Naive thymus-derived CD4-positive, alpha-beta T cell (primary cell): ENCODE measurements around the gene ZSCAN29. TPM values are rescaled to one million over a fixed set of nuclear protein-coding genes. Genes with fewer than 3 reads are reported as not detected.

Experiments
- ATAC-seq: fragments of 150-1000 bp; cut with Tn5 transposase; 2 replicates; pipeline ENCODE4 v1.10.0; 2021; ENCODE audit warnings: mild to moderate bottlenecking, moderate library complexity
- CTCF ChIA-PET: fragments of 350-600 bp; sonication (Branson Sonifier 250); formaldehyde crosslinking; loops from one replicate; lab custom pipeline; 2021; ENCODE audit warnings: antibody characterized with exemption; lab: Charles Lee
- POLR2A ChIA-PET: fragments of 350-600 bp; sonication (Branson Sonifier 250); formaldehyde crosslinking; loops from one replicate; lab custom pipeline; 2021; ENCODE audit warnings: antibody characterized with exemption, inconsistent platforms; lab: Charles Lee
- DNase-seq, 9 donors: peaks; one replicate each; pipeline versions ENCODE4 v3.0.0 to v3.0.0-alpha.2; 2020 to 2022; ENCODE audit warnings: mixed read lengths in 1 of 9
- H3K27ac ChIP-seq: one replicate; pipeline ENCODE4 v1.7.0; 2013; ENCODE audit warnings: mild to moderate bottlenecking, low read depth, low read length, moderate library complexity
- H3K27me3 ChIP-seq, 2 donors: one replicate each; pipeline ENCODE4 v1.7.0; 2013; ENCODE audit warnings: low read length in 2 of 2, mild to moderate bottlenecking in 2 of 2, moderate library complexity in 2 of 2; ENCODE audit not compliant: control insufficient read depth in 2 of 2, insufficient read depth in 2 of 2
- H3K36me3 ChIP-seq, 3 experiments: 1 replicate in 2 of 3; 2 replicates in 1 of 3; pipeline ENCODE4 v1.7.0; 2013; ENCODE audit warnings: low read length in 3 of 3, mild to moderate bottlenecking in 3 of 3, moderate library complexity in 1 of 3; ENCODE audit not compliant: insufficient read depth in 3 of 3, control insufficient read depth in 2 of 3
- H3K4me1 ChIP-seq, 2 donors: one replicate each; pipeline ENCODE4 v1.7.0; 2013; ENCODE audit warnings: low read length in 2 of 2, mild to moderate bottlenecking in 2 of 2, moderate library complexity in 1 of 2; ENCODE audit not compliant: control insufficient read depth in 2 of 2, insufficient read depth in 2 of 2
- H3K4me3 ChIP-seq: 2 replicates; pipeline ENCODE4 v1.7.0; 2013; ENCODE audit warnings: mild to moderate bottlenecking, low read length
- H3K9me3 ChIP-seq, 3 experiments: 1 replicate in 2 of 3; 2 replicates in 1 of 3; pipeline ENCODE4 v1.7.0; 2013; ENCODE audit warnings: low read length in 3 of 3; ENCODE audit not compliant: control insufficient read depth in 2 of 3
- H3K27ac Mint-ChIP-seq, 9 donors: one replicate each; pipeline ENCODE4 v1.8.0; 2020 to 2022; ENCODE audit warnings: mixed read lengths in 9 of 9, mild to moderate bottlenecking in 8 of 9, moderate library complexity in 5 of 9, inconsistent platforms in 2 of 9
- H3K27me3 Mint-ChIP-seq, 5 donors: one replicate each; pipeline ENCODE4 v1.8.0; 2021 to 2022; ENCODE audit warnings: mixed read lengths in 5 of 5, mild to moderate bottlenecking in 1 of 5
- H3K36me3 Mint-ChIP-seq, 5 donors: one replicate each; pipeline ENCODE4 v1.8.0; 2020 to 2022; ENCODE audit warnings: mixed read lengths in 5 of 5, mild to moderate bottlenecking in 3 of 5, inconsistent platforms in 1 of 5
- H3K4me1 Mint-ChIP-seq, 7 donors: one replicate each; pipeline ENCODE4 v1.8.0; 2020 to 2022; ENCODE audit warnings: mixed read lengths in 7 of 7, mild to moderate bottlenecking in 3 of 7, inconsistent platforms in 1 of 7
- H3K4me3 Mint-ChIP-seq, 10 donors: one replicate each; pipeline ENCODE4 v1.8.0; 2020 to 2022; ENCODE audit warnings: mild to moderate bottlenecking in 10 of 10, mixed read lengths in 10 of 10, moderate library complexity in 6 of 10, inconsistent platforms in 2 of 10
- H3K9me3 Mint-ChIP-seq, 11 donors: one replicate each; pipeline ENCODE4 v1.8.0; 2020 to 2022; ENCODE audit warnings: mixed read lengths in 11 of 11, mild to moderate bottlenecking in 4 of 11, inconsistent platforms in 1 of 11, moderate library complexity in 1 of 11
- intact Hi-C, 2 donors: fragments of 100-400 bp; cut with micrococcal nuclease; formaldehyde crosslinking; loops; one replicate each; pipeline ENCODE4 v1.15.1; 2023
- polyA plus RNA-seq, 2 donors: library from polyadenylated mRNA; unstranded; fragments of 300-500 nt; fragmentation: Illumina TruSeq; gene quantifications; one replicate each; pipeline ENCODE4 v1.2.3, GENCODE V29; 2021
- total RNA-seq, 6 experiments: library from RNA in 5 of 6; stranded (reverse) in 5 of 6; gene quantifications; 1 replicate in 5 of 6; 2 replicates in 1 of 6; pipeline ENCODE4 v1.2.3 and lab custom pipeline; 2021 to 2026

Gene ZSCAN29
- total and polyA plus RNA-seq, 7 experiments from 2014 or later, result 3.1 to 36.9 (median 16.2) TPM

- DNase-seq (no peak), ATAC-seq (no peak)
- H3K36me3 ChIP-seq, result peaks cover 4 to 51% (median 4%) of the 10 kb centered on the region in 3 experiments
- Mint-ChIP-seq H3K27ac (peak overlapping the region in 2 of 9 donors; percentile 12 to 66), H3K4me3 (no peak overlapping the region), H3K4me1 (peaks cover 0 to 16% (median 2%) of the 10 kb centered on the region in 7 donors), H3K36me3 (peaks cover 10 to 50% (median 35%) of the 10 kb centered on the region in 5 donors), H3K27me3 (no peaks in the 10 kb centered on the region), H3K9me3 (peaks cover 0 to 3% (median 0%) of the 10 kb centered on the region in 11 donors)
- no peak overlapping the region for H3K27ac ChIP-seq
- no peak overlapping the region for H3K4me3 ChIP-seq
- no peaks in the 10 kb centered on the region for H3K4me1 ChIP-seq
- H3K9me3 ChIP-seq, result no peaks in the 10 kb centered on the region
- ChIA-PET CTCF (interaction anchor here (0.9 kb wide), 1 partner anchor 14 kb away, joined by 4 read pairs; no protein-coding TSS in a partner anchor), POLR2A (interaction anchor here (0.7 kb wide), 2 partner anchors 27 to 285 kb away, joined by 3 read pairs; partner anchors contain the start of gene UBR1)
- intact Hi-C loops, result no loop called here
- H3K27me3 ChIP-seq, result no peaks in the 10 kb centered on the region
Measured at GRCh38 chr15:43390723-43391122, 19.9 kb upstream of the ZSCAN29 start.

- H3K4me1 ChIP-seq, result no peaks in the 10 kb centered on the region
- Mint-ChIP-seq H3K27ac (no peak overlapping the region), H3K27me3 (no peaks in the 10 kb centered on the region), H3K4me3 (no peak overlapping the region), H3K4me1 (peaks cover 0 to 4% (median 0%) of the 10 kb centered on the region in 7 donors), H3K9me3 (no peaks in the 10 kb centered on the region), H3K36me3 (peaks cover 18 to 64% (median 51%) of the 10 kb centered on the region in 5 donors)
- ATAC-seq (no peak), DNase-seq (no peak)
- CTCF ChIA-PET, result no interaction called here
- H3K27me3 ChIP-seq, result no peaks in the 10 kb centered on the region
- no peaks in the 10 kb centered on the region for H3K9me3 ChIP-seq
- intact Hi-C loops, result no loop called here
- no peak overlapping the region for H3K4me3 ChIP-seq
- H3K36me3 ChIP-seq, result peaks cover 0 to 72% (median 4%) of the 10 kb centered on the region in 3 experiments
- POLR2A ChIA-PET, result no interaction called here
- H3K27ac ChIP-seq, result no peak overlapping the region
Measured at GRCh38 chr15:43383070-43383469, 12.2 kb upstream of the ZSCAN29 start.

GRCh38 chr15:43382310-43382709, 11.5 kb upstream of the ZSCAN29 start:
- no peak for DNase-seq
- ChIA-PET CTCF (interaction anchor here (0.7 kb wide), 1 partner anchor 11 kb away, joined by 3 read pairs; the partner anchor contains the start of gene TUBGCP4), POLR2A (no interaction called here)
- ATAC-seq, result no peak
- H3K9me3 ChIP-seq, result no peaks in the 10 kb centered on the region
- Mint-ChIP-seq H3K9me3 (no peaks in the 10 kb centered on the region), H3K27me3 (no peaks in the 10 kb centered on the region), H3K4me1 (peaks cover 0 to 4% (median 2%) of the 10 kb centered on the region in 7 donors), H3K36me3 (peaks cover 24 to 72% (median 58%) of the 10 kb centered on the region in 5 donors), H3K27ac (no peak overlapping the region), H3K4me3 (no peak overlapping the region)
- no peak overlapping the region for H3K4me3 ChIP-seq
- intact Hi-C loops, result no loop called here
- no peaks in the 10 kb centered on the region for H3K4me1 ChIP-seq
- no peak overlapping the region for H3K27ac ChIP-seq
- H3K27me3 ChIP-seq, result no peaks in the 10 kb centered on the region
- peaks cover 0 to 65% (median 4%) of the 10 kb centered on the region in 3 experiments for H3K36me3 ChIP-seq

- ChIA-PET CTCF (no interaction called here), POLR2A (interaction anchor here (0.6 kb wide), 1 partner anchor 1798 kb away, joined by 3 read pairs; no protein-coding TSS in a partner anchor)
- Histone ChIP-seq H3K4me1 (no peaks in the 10 kb centered on the region), H3K36me3 (peaks cover 0 to 35% (median 0%) of the 10 kb centered on the region in 3 experiments), H3K27me3 (no peaks in the 10 kb centered on the region), H3K4me3 (no peak overlapping the region), H3K9me3 (no peaks in the 10 kb centered on the region), H3K27ac (no peak overlapping the region)
- H3K27me3 Mint-ChIP-seq, result no peaks in the 10 kb centered on the region
- H3K9me3 Mint-ChIP-seq, result no peaks in the 10 kb centered on the region
- intact Hi-C loops, result no loop called here
- ATAC-seq, result no peak
- peaks cover 11 to 43% (median 34%) of the 10 kb centered on the region in 5 donors for H3K36me3 Mint-ChIP-seq
- no peak overlapping the region for H3K4me3 Mint-ChIP-seq
- H3K27ac Mint-ChIP-seq, result no peak overlapping the region
- no peak for DNase-seq
- peaks cover 3 to 19% (median 13%) of the 10 kb centered on the region in 7 donors for H3K4me1 Mint-ChIP-seq
Measured at GRCh38 chr15:43378601-43379000, 7.8 kb upstream of the ZSCAN29 start.

GRCh38 chr15:43376017-43376705, 5.3 kb upstream of the ZSCAN29 start:
- H3K27me3 ChIP-seq, result no peaks in the 10 kb centered on the region
- Mint-ChIP-seq H3K9me3 (no peaks in the 10 kb centered on the region), H3K36me3 (peaks cover 11 to 32% (median 30%) of the 10 kb centered on the region in 5 donors), H3K27me3 (no peaks in the 10 kb centered on the region), H3K4me3 (no peak overlapping the region), H3K27ac (no peak overlapping the region), H3K4me1 (peaks cover 19 to 39% (median 27%) of the 10 kb centered on the region in 7 donors)
- CTCF ChIA-PET, result interaction anchor here (0.5 to 1.5 kb wide), 8 partner anchors 13 to 138 kb away, joined by 3 to 9 read pairs (median 4); no protein-coding TSS in a partner anchor
- ATAC-seq (peak; percentile 85), DNase-seq (peak in 6 of 9 donors; percentile 7 to 32 (median 22))
- peaks cover 10 to 14% of the 10 kb centered on the region in 2 donors for H3K4me1 ChIP-seq
- intact Hi-C loops, result loop anchor here (1.0 to 2.0 kb wide), 2 partner anchors 134 to 137 kb away; no protein-coding TSS in a partner anchor
- no peak overlapping the region for H3K4me3 ChIP-seq
- POLR2A ChIA-PET, result no interaction called here
- H3K36me3 ChIP-seq, result peaks cover 0 to 21% (median 0%) of the 10 kb centered on the region in 3 experiments
- no peaks in the 10 kb centered on the region for H3K9me3 ChIP-seq
- H3K27ac ChIP-seq, result no peak overlapping the region

GRCh38 chr15:43370310-43370974, 401 bp downstream of the ZSCAN29 start:
- POLR2A ChIA-PET, result interaction anchor here (0.6 to 1.7 kb wide), 6 partner anchors 9 to 1058 kb away, joined by 3 to 6 read pairs (median 3); no protein-coding TSS in a partner anchor
- H3K9me3 Mint-ChIP-seq, result peaks cover 9 to 45% (median 24%) of the 10 kb centered on the region in 11 donors
- intact Hi-C loops, result loop anchor here in 1 of 2 donors (2.0 kb wide), 1 partner anchor 140 kb away; no protein-coding TSS in a partner anchor
- H3K4me1 Mint-ChIP-seq, result peaks cover 39 to 69% (median 57%) of the 10 kb centered on the region in 7 donors
- H3K27ac Mint-ChIP-seq, result peak overlapping the region; percentile 69 to 92 (median 88)
- H3K27me3 ChIP-seq, result no peaks in the 10 kb centered on the region
- H3K4me1 ChIP-seq, result peaks cover 22 to 23% of the 10 kb centered on the region in 2 donors
- peak overlapping the region; percentile 87 to 96 (median 92) for H3K4me3 Mint-ChIP-seq
- ATAC-seq, result peak; percentile 60
- H3K4me3 ChIP-seq, result peak overlapping the region; percentile 84
- peaks cover 26 to 52% (median 40%) of the 10 kb centered on the region in 5 donors for H3K36me3 Mint-ChIP-seq
- DNase-seq, result peak in 3 of 9 donors; percentile 1 to 30 (median 20)
- peaks cover 0 to 32% (median 0%) of the 10 kb centered on the region in 3 experiments for H3K36me3 ChIP-seq
- H3K27ac ChIP-seq, result peak overlapping the region; percentile 60
- peaks cover 0 to 24% (median 0%) of the 10 kb centered on the region in 3 experiments for H3K9me3 ChIP-seq
- H3K27me3 Mint-ChIP-seq, result no peaks in the 10 kb centered on the region
- CTCF ChIA-PET, result no interaction called here
